Fibroblast of villous mesenchyme (primary cell): Measurements from ENCODE around the gene ESPN. TPM values are rescaled to one million over a fixed set of nuclear protein-coding genes. Genes with fewer than 3 reads are reported as not detected.

Experiments used
- DNase-seq: peaks from one replicate; pipeline ENCODE4 v3.0.0-alpha.2; 2010; ENCODE audit warnings: low read depth
- H3K4me3 ChIP-seq: 2 replicates; pipeline ENCODE4 v1.5.1; 2011; ENCODE audit warnings: low read depth, mild to moderate bottlenecking, low read length
- total RNA-seq: library from RNA; depleted of rRNA; stranded (reverse); fragments of >200 nt; gene quantifications from 2 replicates; pipeline ENCODE4 v1.2.3, GENCODE V29; 2012
- TF ChIP-seq, protein P1 (sequence below): IDR thresholded peaks from 2 replicates; pipeline ENCODE4 v1.5.1; 2012; ENCODE audit warnings: low read depth, mild to moderate bottlenecking, low read length; ENCODE audit not compliant: insufficient read depth

Gene ESPN
- total RNA-seq, 1 donor, result not detected

DNA sequence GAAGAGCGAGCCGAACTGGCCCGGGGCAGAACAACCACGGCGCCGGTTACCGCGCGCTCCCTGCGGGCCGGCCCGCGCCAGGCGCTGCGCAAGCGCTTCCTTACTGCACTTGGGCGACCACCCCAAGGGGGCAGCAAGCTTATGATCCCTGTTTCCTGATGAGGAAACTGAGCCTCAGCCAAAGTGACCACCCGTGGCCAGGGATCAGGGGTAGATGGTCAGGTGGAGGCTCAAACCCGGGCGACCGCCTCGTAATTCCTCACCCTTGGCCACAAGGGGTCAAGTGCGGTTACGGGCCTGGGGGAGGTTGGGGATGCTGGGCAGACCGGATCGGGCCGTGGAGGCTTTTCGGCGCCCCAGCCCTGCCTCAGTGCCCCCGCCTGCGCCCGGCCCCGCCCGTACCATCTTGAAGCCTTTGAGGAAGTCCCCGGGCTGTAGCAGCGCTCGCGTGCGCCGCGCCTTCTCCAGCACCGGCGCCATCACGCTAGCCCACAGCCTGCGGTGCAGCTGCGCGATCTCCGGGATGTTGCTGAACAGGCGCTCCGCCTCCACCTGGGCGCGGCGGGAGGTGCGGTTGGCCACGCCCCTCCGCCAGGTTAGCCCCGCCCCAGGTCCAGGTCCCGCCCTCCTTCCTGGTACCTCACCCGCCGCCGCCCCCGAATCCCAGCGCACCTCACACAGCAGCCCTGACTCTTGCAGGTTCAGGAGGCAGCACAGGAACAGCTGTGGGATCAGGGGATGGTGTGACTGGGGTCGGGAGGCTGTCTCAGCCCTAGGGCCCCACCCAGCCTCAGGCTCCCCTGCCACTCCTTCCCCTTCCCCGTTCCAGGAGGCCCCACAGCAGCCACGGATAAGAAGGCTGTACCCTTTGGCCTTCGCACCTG is 46.8 kb downstream of the ESPN start:
- H3K4me3 ChIP-seq, result no peak overlapping the region
- no peak for DNase-seq
- TF ChIP-seq, protein P1, sequence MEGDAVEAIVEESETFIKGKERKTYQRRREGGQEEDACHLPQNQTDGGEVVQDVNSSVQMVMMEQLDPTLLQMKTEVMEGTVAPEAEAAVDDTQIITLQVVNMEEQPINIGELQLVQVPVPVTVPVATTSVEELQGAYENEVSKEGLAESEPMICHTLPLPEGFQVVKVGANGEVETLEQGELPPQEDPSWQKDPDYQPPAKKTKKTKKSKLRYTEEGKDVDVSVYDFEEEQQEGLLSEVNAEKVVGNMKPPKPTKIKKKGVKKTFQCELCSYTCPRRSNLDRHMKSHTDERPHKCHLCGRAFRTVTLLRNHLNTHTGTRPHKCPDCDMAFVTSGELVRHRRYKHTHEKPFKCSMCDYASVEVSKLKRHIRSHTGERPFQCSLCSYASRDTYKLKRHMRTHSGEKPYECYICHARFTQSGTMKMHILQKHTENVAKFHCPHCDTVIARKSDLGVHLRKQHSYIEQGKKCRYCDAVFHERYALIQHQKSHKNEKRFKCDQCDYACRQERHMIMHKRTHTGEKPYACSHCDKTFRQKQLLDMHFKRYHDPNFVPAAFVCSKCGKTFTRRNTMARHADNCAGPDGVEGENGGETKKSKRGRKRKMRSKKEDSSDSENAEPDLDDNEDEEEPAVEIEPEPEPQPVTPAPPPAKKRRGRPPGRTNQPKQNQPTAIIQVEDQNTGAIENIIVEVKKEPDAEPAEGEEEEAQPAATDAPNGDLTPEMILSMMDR, result no peak

DNA sequence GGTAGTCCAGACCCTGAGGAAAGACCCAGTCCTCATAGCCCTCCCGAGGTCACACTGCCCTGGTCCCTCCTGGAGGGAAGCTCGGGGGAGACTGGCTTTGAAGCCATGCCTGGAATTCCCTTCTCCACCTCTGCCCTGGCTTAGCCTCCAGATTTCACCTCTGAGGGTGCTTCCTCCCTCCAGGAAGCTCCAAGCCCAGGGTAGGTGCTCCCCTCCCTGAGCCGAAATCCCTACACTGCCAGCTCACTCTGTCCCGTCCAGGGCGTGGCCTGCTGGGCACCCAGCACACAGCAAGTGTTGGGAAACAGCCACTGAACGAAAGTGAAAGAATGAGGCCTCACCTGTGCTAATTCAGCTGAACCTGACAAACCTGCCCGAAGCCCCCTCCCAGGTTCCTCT is 47.4 kb downstream of the ESPN start:
- TF ChIP-seq, protein P1, result no peak
- H3K4me3 ChIP-seq, result no peak overlapping the region
- no peak for DNase-seq

DNA sequence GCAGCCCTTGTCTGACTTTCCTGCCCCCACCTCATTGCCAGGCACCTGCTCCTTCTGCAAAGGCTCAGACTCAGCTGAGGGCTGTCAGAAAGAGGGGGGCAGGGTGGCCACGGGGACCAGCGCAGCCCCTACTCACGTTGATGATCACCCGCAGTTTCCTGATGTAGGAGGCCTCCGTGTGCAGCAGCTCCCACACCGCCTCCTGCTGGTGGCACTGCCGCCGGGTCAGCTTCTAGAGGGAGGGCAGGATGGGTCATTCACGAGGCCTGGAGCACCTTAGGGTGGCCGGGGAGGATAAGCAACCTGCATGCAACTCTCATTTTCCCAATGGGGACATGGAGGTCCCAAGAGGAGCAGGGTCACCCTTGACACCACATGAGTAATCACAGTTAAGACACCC is 47.8 kb downstream of the ESPN start:
- no peak overlapping the region for H3K4me3 ChIP-seq
- TF ChIP-seq, protein P1, result no peak
- no peak for DNase-seq

DNA sequence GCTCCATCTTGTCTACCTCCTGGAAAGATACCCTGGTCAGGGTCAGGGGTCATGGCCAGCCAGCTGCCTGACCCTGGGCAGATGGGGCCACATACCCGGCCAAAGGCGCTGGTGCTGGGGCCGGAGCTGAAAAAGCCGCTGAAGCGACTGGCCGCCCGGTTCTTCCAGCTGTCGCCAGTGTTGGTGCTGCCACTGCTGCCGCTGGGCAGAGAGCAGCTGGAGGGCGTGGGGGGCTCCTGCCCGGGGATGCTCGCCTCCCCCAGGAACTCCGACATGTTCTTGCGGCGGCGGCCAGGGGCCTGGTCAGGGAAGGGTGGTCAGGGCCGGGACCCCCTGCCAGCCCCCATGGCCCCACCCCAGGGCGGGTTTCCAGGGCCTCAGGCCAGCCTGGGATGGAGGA is 48.6 kb downstream of the ESPN start:
- no peak for DNase-seq
- TF ChIP-seq, protein P1, result no peak
- no peak overlapping the region for H3K4me3 ChIP-seq

DNA sequence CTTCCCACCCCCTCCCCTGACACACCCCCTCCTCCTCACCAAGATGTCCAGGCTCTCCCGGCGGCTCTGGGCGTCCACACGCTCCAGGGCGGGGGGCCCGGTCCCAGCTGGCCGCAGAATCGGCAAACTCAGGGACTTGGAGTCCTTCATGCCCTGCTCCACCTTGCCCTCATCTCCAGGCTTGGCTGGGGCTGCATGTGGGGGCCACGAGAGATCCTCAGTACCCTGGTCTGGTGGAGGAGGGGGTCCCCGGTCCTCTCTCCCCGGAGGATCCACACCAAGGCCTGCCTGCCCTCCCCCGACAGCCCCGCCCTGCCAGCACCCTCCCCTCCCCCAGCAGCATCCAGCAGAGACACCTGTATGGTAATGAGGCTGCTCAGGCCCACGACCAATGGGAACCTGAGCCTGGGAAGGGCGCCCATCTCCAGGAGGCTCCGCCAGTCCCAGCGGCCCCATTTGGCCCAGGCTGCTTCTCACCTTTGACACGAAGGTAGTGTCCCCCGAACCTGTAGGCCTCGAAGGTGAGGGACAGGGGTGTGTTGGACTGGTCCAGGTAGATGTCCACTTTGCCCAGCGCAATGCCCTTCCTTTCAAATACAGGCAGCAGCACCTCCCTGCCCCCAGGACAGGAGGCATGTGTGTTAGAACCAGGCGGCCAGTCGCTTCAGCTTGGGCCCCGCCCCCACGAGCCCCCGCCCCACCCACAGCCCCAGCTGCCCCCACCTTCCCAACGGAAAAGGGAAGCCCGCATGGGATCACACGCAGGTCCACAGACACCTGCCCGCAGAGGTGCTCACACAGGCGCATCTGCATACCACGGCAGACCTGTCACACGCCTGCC is 49.6 kb downstream of the ESPN start:
- H3K4me3 ChIP-seq, result no peak overlapping the region
- TF ChIP-seq, protein P1, result no peak
- no peak for DNase-seq

DNA sequence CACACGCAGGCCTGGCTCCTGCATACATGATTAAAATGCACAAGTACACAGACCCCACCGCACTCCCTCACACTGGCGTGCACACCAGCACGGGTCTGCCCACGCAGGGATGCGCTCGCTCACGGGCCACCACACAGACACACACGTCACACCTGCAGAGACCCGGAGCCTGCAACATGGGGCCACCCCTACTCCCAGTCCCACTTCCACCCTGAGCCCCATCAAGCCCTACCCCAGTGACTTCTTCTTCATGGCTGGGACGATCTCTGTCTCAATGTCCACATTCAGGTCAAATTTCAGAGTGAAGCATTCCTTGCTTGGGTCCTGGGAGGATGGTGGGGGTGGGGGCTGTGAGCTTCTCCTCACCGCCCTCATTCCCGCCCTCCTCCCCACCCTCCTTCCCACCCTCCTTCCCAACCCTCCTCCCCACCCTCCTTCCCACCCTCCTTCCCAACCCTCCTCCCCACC is 50.3 kb downstream of the ESPN start:
- DNase-seq, result no peak
- TF ChIP-seq, protein P1, result no peak
- H3K4me3 ChIP-seq, result no peak overlapping the region
